ENCODE results near the gene PIRT.

DNA sequence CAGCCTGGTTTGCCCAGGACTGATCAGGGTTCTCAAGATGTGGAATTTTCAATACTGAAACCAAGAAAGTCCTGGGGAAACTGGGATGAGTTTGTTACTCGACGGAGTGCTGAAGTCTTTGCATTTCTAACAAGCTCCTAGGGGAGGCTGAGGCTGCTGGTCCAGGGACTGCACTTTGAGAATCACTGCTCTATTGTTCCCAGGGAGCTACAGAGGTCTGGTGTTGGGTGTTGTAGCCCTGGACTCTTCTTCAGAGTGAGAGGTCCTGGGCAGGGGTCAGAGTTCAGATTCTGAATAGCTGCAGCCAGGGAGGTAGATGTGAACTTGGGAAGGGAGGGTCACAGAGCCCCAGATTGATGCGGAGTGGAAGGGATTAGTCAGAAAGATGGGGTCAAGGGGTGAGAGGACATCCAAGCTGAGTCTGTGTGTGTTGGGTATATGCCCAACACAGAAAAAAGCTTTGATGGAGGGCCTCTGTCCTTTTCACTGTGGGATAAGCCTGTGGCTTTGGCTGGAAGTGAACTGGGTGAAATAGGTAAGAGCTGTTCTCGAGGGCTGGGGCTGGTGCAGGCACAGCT lies 48.1 kb downstream of the PIRT start:
- TF ChIP-seq POLR2A (IDR thresholded peaks at IDR 0.05), result no peak
- TF ChIP-seq, protein P1, sequence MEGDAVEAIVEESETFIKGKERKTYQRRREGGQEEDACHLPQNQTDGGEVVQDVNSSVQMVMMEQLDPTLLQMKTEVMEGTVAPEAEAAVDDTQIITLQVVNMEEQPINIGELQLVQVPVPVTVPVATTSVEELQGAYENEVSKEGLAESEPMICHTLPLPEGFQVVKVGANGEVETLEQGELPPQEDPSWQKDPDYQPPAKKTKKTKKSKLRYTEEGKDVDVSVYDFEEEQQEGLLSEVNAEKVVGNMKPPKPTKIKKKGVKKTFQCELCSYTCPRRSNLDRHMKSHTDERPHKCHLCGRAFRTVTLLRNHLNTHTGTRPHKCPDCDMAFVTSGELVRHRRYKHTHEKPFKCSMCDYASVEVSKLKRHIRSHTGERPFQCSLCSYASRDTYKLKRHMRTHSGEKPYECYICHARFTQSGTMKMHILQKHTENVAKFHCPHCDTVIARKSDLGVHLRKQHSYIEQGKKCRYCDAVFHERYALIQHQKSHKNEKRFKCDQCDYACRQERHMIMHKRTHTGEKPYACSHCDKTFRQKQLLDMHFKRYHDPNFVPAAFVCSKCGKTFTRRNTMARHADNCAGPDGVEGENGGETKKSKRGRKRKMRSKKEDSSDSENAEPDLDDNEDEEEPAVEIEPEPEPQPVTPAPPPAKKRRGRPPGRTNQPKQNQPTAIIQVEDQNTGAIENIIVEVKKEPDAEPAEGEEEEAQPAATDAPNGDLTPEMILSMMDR (IDR thresholded peaks at IDR 0.05), result no peak
